ENCODE measurements around the gene PLCB4. TPM values are rescaled to one million over a fixed set of nuclear protein-coding genes. Genes with fewer than 3 reads are reported as not detected.

The PLCB4 gene
- total RNA-seq, 1 experiment from 2014 or later: 10.1 TPM

DNA sequence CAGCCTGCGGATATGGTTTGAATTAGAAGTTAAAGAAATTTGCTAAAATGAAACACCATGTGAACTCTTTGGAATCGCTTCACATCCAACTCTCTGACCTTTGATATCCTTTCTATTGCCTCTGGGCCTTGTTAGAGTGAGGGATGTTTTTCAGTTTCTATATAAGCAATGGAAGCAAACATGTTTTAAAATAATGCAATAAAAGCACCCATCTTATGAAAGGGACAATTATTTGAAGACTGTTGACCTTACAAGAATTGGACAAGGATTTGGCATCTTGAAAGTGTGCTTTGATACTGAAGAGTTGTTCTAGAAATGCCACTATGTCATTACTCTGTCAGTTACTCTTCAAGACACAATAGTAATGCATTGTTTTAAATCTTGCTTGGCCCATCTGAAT, 221.4 kb downstream of the PLCB4 start:
- no peaks in the 10 kb centered on the region for H3K27me3 ChIP-seq (ENCODE audit: insufficient read depth, low read length)
- H3K79me1 ChIP-seq (ENCODE audit: insufficient read depth, low read depth, low read length, poor library complexity, severe bottlenecking): no peaks in the 10 kb centered on the region
- no peak overlapping the region for H3K23ac ChIP-seq (ENCODE audit: insufficient read length, low read depth, low read length)
- H4K20me1 ChIP-seq (ENCODE audit: control insufficient read depth, insufficient read depth, insufficient read length): no peaks in the 10 kb centered on the region
- no peak overlapping the region for H2BK120ac ChIP-seq (ENCODE audit: low read depth, low read length, poor library complexity, severe bottlenecking)
- no peak overlapping the region for H3K4me2 ChIP-seq (ENCODE audit: insufficient read depth, insufficient read length, low read length)
- DNase-seq: no peak
- H4K8ac ChIP-seq (replicated peaks; ENCODE audit: insufficient read length, low read depth, low read length): no peak overlapping the region
- no peak overlapping the region for H3K4me3 Mint-ChIP-seq
- H3K9ac ChIP-seq (ENCODE audit: extremely low read depth, insufficient read length, low read length): no peak overlapping the region
- no peaks in the 10 kb centered on the region for H3K27me3 Mint-ChIP-seq (ENCODE audit: low read depth)
- no peak overlapping the region for H3K27ac ChIP-seq (ENCODE audit: insufficient read length, low read depth, low read length)
- no peak overlapping the region for H4K5ac ChIP-seq (ENCODE audit: insufficient read length, low read depth, low read length)
- no CpG with 5 or more reads among the region's 2 CpGs for WGBS (ENCODE audit: extremely low coverage, insufficient read length, low lambda C conversion rate)
- H3K56ac ChIP-seq (ENCODE audit: insufficient read length, low read depth, low read length): no peak overlapping the region
- no peak overlapping the region for H2BK12ac ChIP-seq (ENCODE audit: insufficient read length, low read depth, low read length)
- H2BK5ac ChIP-seq (ENCODE audit: insufficient read length, low read length): no peak overlapping the region
- H3K4ac ChIP-seq (ENCODE audit: low read depth, low read length): no peak overlapping the region
- H3K18ac ChIP-seq (ENCODE audit: insufficient read length, low read depth, low read length): no peak overlapping the region
- H2BK15ac ChIP-seq (ENCODE audit: low read depth, low read length): no peak overlapping the region
- H3K27ac Mint-ChIP-seq: no peak overlapping the region
- no peaks in the 10 kb centered on the region for H3K4me1 Mint-ChIP-seq
- H4K91ac ChIP-seq (ENCODE audit: insufficient read length, low read depth, low read length): no peak overlapping the region
- no peaks in the 10 kb centered on the region for H3K23me2 ChIP-seq (ENCODE audit: insufficient read length, low read depth, low read length, poor library complexity, severe bottlenecking)
- H2AFZ ChIP-seq (ENCODE audit: low read length): no peak overlapping the region
- H2AK5ac ChIP-seq (ENCODE audit: insufficient read length, low read length): no peak overlapping the region
- TF ChIP-seq, protein P1, sequence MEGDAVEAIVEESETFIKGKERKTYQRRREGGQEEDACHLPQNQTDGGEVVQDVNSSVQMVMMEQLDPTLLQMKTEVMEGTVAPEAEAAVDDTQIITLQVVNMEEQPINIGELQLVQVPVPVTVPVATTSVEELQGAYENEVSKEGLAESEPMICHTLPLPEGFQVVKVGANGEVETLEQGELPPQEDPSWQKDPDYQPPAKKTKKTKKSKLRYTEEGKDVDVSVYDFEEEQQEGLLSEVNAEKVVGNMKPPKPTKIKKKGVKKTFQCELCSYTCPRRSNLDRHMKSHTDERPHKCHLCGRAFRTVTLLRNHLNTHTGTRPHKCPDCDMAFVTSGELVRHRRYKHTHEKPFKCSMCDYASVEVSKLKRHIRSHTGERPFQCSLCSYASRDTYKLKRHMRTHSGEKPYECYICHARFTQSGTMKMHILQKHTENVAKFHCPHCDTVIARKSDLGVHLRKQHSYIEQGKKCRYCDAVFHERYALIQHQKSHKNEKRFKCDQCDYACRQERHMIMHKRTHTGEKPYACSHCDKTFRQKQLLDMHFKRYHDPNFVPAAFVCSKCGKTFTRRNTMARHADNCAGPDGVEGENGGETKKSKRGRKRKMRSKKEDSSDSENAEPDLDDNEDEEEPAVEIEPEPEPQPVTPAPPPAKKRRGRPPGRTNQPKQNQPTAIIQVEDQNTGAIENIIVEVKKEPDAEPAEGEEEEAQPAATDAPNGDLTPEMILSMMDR (conservative IDR thresholded peaks at IDR 0.05): no peak
- H3K79me2 ChIP-seq (ENCODE audit: insufficient read depth, low read length): no peaks in the 10 kb centered on the region
- H3K36me3 Mint-ChIP-seq (ENCODE audit: insufficient read depth in 1 of 3, low read depth in 3 of 3): no peaks in the 10 kb centered on the region
- no peak overlapping the region for H2BK20ac ChIP-seq (ENCODE audit: low read depth, low read length, poor library complexity, severe bottlenecking)
- H3K9me3 Mint-ChIP-seq: no peaks in the 10 kb centered on the region
- H3K9me3 ChIP-seq (ENCODE audit: control insufficient read depth, low read depth, low read length): no peaks in the 10 kb centered on the region
- H3K4me1 ChIP-seq (ENCODE audit: insufficient read depth, low read length): no peaks in the 10 kb centered on the region
- no peak overlapping the region for H3K14ac ChIP-seq (ENCODE audit: insufficient read depth, low read length)
- no peak overlapping the region for H3T11ph ChIP-seq (ENCODE audit: low read length)
